ENCODE measurements around the gene NRP1. TPM values are rescaled to one million over a fixed set of nuclear protein-coding genes. Genes with fewer than 3 reads are reported as not detected.

The NRP1 gene
- total RNA-seq, 1 donor from 2014 or later, result 208 TPM

DNA sequence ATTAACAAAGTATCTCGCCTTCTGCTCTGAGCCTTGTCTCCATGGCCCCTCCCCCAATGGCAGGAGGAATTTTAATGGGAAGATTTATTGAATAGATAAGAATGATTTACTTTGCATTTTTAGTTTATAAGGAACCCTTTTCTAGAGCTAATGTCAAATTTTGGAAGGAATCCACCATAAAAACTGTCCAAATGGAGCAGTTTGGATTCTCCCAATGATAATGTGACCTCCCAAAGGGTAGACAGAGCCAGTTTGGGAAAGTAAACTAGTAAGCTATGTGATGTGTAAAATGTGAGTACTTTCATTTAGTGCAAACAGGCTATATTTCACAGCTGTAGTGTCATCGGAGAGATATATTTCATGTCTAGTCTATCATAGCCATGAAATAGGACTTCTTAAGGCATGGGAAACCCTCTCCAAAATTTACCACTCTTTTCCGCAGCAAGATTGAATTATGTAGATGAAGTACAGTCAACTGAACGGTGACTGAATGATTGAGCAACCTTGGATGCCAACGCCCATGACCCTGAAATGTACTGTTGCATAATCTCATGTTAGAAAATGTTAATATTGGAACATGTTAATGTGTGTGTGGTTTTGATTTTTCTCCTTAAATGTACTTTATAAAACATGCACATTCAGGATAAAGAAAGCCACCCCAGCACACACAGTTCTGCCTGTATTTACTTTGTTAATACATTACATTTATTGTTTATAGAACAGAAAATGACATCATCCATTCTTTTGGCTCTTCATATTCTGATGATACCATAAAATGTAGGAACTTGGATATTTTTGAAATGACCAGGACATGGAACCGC lies 140.6 kb downstream of the NRP1 start:
- Mint-ChIP-seq H3K9me3 (ENCODE audit: unreplicated experiment) (no peaks in the 10 kb centered on the region), H3K4me1 (ENCODE audit: unreplicated experiment) (peaks cover 55% of the 10 kb centered on the region), H3K4me3 (ENCODE audit: unreplicated experiment) (no peak overlapping the region), H3K27me3 (ENCODE audit: unreplicated experiment) (no peaks in the 10 kb centered on the region), H3K27ac (ENCODE audit: unreplicated experiment) (peak overlapping the region; percentile 91), H3K36me3 (ENCODE audit: unreplicated experiment) (peaks cover 58% of the 10 kb centered on the region)
- DNase-seq (ENCODE audit: extremely low spot score, unreplicated experiment), result no peak
- TF ChIP-seq, protein P1, sequence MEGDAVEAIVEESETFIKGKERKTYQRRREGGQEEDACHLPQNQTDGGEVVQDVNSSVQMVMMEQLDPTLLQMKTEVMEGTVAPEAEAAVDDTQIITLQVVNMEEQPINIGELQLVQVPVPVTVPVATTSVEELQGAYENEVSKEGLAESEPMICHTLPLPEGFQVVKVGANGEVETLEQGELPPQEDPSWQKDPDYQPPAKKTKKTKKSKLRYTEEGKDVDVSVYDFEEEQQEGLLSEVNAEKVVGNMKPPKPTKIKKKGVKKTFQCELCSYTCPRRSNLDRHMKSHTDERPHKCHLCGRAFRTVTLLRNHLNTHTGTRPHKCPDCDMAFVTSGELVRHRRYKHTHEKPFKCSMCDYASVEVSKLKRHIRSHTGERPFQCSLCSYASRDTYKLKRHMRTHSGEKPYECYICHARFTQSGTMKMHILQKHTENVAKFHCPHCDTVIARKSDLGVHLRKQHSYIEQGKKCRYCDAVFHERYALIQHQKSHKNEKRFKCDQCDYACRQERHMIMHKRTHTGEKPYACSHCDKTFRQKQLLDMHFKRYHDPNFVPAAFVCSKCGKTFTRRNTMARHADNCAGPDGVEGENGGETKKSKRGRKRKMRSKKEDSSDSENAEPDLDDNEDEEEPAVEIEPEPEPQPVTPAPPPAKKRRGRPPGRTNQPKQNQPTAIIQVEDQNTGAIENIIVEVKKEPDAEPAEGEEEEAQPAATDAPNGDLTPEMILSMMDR (IDR thresholded peaks at IDR 0.05), result no peak

DNA sequence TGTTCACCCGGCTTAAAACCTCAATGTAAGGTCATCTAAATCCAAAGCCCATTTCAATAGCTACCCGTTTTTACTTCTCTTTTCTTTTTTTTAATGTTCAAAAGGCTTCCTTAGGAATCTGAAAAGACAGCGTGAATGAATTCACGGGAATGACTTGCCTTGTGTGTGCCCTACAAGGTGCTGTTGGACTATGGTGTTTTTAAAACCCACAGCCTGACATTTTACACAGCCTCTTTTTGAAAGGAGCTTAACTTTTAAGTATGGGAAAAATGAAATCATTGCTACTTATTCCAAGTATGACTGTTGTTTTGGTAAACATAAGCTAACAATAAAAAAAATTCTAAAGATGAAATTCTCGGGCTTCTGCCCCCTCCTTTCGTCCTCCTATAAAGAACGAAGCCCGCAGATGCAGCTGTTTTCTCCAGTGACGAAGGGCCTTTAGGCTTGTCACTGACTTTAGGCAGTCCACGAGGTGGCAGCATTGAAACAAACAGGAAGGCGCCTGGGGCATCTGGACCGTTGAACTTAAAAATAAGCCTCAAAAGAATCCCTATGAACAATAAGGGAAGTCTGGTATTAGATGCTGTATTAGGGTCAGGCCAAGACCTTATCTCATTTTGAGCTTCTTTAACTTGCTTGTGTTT lies 141.3 kb downstream of the NRP1 start:
- Mint-ChIP-seq H3K27me3 (ENCODE audit: unreplicated experiment) (no peaks in the 10 kb centered on the region), H3K4me3 (ENCODE audit: unreplicated experiment) (no peak overlapping the region), H3K36me3 (ENCODE audit: unreplicated experiment) (peaks cover 54% of the 10 kb centered on the region), H3K27ac (ENCODE audit: unreplicated experiment) (peak overlapping the region; percentile 91), H3K9me3 (ENCODE audit: unreplicated experiment) (no peaks in the 10 kb centered on the region), H3K4me1 (ENCODE audit: unreplicated experiment) (peaks cover 47% of the 10 kb centered on the region)
- peak; percentile 90 for DNase-seq (ENCODE audit: extremely low spot score, unreplicated experiment)
- TF ChIP-seq, protein P1 (IDR thresholded peaks at IDR 0.05), result peak; percentile 92

DNA sequence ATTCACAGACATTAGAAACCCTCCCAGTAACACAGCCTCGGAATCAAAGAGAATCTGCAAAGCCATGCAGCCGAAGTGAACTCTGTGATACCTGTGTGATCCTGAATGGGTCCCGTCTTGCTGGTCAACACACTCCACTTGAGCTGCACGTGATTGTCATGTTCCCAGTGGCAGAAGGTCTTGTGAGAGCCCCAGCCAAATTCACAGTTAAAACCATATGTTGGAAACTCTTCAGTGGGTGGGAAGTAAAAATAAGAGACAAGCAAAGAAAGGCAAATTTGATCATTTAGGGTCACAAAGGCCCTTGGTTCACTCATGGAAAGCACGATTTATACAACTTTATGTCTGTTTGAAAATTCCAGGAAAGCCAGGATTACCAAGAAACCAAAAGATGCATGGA lies 142.3 kb downstream of the NRP1 start:
- Mint-ChIP-seq H3K4me3 (ENCODE audit: unreplicated experiment) (no peak overlapping the region), H3K9me3 (ENCODE audit: unreplicated experiment) (no peaks in the 10 kb centered on the region), H3K36me3 (ENCODE audit: unreplicated experiment) (peaks cover 58% of the 10 kb centered on the region), H3K27ac (ENCODE audit: unreplicated experiment) (no peak overlapping the region), H3K27me3 (ENCODE audit: unreplicated experiment) (no peaks in the 10 kb centered on the region), H3K4me1 (ENCODE audit: unreplicated experiment) (peaks cover 44% of the 10 kb centered on the region)
- DNase-seq (ENCODE audit: extremely low spot score, unreplicated experiment), result peak; percentile 13
- TF ChIP-seq, protein P1 (IDR thresholded peaks at IDR 0.05), result no peak

DNA sequence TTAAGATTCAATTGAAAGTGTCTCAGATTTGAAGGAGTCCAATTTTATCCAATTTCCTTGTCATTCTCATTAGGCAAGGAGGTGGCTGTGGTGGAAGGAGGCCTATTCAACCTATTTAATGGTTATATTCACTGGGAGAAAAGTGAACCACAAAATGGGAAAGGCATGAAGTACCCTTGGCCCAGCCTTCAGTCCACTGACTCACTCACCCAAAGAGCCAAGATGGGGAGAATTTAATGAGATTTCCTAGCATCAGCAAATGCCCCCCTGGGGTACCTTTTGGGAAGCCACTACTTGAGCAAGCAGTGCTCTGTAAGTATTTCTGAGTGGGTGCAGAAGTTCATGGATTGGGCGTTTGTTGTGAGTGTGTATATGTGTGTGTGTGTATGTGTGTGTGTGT lies 144.1 kb downstream of the NRP1 start:
- H3K4me3 Mint-ChIP-seq (ENCODE audit: unreplicated experiment), result no peak overlapping the region
- H3K4me1 Mint-ChIP-seq (ENCODE audit: unreplicated experiment), result peaks cover 26% of the 10 kb centered on the region
- no peak overlapping the region for H3K27ac Mint-ChIP-seq (ENCODE audit: unreplicated experiment)
- no peaks in the 10 kb centered on the region for H3K9me3 Mint-ChIP-seq (ENCODE audit: unreplicated experiment)
- DNase-seq (ENCODE audit: extremely low spot score, unreplicated experiment), result no peak
- peaks cover 56% of the 10 kb centered on the region for H3K36me3 Mint-ChIP-seq (ENCODE audit: unreplicated experiment)
- H3K27me3 Mint-ChIP-seq (ENCODE audit: unreplicated experiment), result no peaks in the 10 kb centered on the region
- TF ChIP-seq, protein P1 (IDR thresholded peaks at IDR 0.05), result no peak

DNA sequence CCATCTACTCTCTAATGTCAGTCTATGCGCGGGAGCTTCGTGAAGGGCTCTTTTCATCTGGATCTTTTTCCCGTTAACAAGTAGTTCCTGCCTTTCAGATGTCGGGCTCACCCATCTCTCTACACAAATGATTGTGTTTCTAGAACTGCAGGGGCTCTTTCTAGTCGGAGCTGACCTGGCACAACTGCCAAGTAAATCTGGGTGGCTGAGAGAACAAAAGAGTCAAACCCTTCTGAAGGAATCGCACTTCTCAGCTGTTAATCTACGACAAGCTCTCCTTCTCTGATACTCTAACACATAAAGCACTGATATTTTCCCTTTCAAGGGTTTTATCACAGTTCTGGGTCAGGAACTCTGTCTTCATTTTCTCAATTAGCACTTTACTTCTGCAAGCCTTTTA lies 144.7 kb downstream of the NRP1 start:
- DNase-seq (ENCODE audit: extremely low spot score, unreplicated experiment), result no peak
- Mint-ChIP-seq H3K4me3 (ENCODE audit: unreplicated experiment) (no peak overlapping the region), H3K27ac (ENCODE audit: unreplicated experiment) (peak overlapping the region; percentile 45), H3K4me1 (ENCODE audit: unreplicated experiment) (peaks cover 20% of the 10 kb centered on the region), H3K36me3 (ENCODE audit: unreplicated experiment) (peaks cover 53% of the 10 kb centered on the region), H3K27me3 (ENCODE audit: unreplicated experiment) (no peaks in the 10 kb centered on the region), H3K9me3 (ENCODE audit: unreplicated experiment) (no peaks in the 10 kb centered on the region)
- TF ChIP-seq, protein P1 (IDR thresholded peaks at IDR 0.05), result no peak

Data from osteocyte (in vitro differentiated cells).